Ovary (tissue), 3 donors: Measurements from ENCODE around the gene YIPF7.

Source experiments
- POLR2A ChIP-seq: fragments of 450-650 bp; IDR thresholded peaks from one replicate; pipeline ENCODE4 v1.6.1; 2017; ENCODE audit warnings: antibody characterized with exemption, mild to moderate bottlenecking, moderate library complexity
- TF ChIP-seq, protein P1 (sequence below), 3 donors: fragments of 450-650 bp in 2 of 3; fragments of 200-600 bp in 1 of 3; IDR thresholded peaks; one replicate each; pipeline versions ENCODE4 v1.5.1 to v1.8.0; 2016 to 2022; ENCODE audit warnings: antibody characterized with exemption in 3 of 3, mild to moderate bottlenecking in 1 of 3
- donor health status: DM: no; HTN: no; CAD: no.

DNA sequence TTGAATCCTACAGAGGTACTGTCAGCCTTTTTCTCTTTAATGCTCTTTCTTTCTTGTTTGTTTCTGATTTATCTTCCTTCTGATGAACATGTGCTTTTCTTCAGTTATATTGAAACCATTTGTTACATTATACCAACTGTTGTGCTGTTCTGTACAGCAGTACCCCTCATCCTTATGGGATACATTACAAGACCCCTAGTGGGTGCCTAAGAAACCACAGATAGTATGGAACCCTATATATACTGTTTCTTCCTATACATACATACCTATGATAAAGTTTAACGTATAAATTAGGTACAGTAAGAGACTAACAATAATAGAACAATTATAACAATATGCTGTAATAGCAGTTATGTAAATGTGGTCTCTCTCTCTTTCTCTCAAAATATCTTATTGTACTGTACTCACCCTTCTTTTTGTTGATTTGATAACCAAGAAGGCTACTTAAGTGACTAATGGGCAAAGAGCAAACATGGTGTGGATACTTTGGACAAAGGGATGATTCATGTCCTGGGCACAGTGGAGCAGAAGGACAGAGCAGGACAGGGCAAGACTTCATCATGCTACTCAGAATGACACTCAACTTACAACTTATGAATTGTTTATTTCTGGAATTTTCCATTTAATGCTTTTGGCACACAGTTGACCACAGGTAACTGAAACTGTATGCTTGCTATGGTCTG, 10.7 kb upstream of the YIPF7 start:
- no peak for TF ChIP-seq POLR2A
- TF ChIP-seq, protein P1, sequence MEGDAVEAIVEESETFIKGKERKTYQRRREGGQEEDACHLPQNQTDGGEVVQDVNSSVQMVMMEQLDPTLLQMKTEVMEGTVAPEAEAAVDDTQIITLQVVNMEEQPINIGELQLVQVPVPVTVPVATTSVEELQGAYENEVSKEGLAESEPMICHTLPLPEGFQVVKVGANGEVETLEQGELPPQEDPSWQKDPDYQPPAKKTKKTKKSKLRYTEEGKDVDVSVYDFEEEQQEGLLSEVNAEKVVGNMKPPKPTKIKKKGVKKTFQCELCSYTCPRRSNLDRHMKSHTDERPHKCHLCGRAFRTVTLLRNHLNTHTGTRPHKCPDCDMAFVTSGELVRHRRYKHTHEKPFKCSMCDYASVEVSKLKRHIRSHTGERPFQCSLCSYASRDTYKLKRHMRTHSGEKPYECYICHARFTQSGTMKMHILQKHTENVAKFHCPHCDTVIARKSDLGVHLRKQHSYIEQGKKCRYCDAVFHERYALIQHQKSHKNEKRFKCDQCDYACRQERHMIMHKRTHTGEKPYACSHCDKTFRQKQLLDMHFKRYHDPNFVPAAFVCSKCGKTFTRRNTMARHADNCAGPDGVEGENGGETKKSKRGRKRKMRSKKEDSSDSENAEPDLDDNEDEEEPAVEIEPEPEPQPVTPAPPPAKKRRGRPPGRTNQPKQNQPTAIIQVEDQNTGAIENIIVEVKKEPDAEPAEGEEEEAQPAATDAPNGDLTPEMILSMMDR (IDR thresholded peaks at IDR 0.05) = no peak
